ENCODE data around the gene ARF5.

The ARF5 gene

GRCh38 chr7:127588697-127589482 is 679 bp downstream of the ARF5 start:
- DNase-seq: peak; percentile 66

- DNase-seq: no peak
Measured at GRCh38 chr7:127589896-127590295, 1.7 kb downstream of the ARF5 start.

- DNase-seq: no peak
Measured at GRCh38 chr7:127591189-127591588, 3.0 kb downstream of the ARF5 start.

- DNase-seq: no peak
Measured at GRCh38 chr7:127591591-127591990, 3.4 kb downstream of the ARF5 start.

GRCh38 chr7:127592550-127592949 is 4.3 kb downstream of the ARF5 start:
- DNase-seq: no peak

GRCh38 chr7:127594490-127594889 is 6.3 kb downstream of the ARF5 start:
- DNase-seq: no peak

- no peak for DNase-seq
Measured at GRCh38 chr7:127595737-127596136, 7.5 kb downstream of the ARF5 start.

- peak; percentile 13 for DNase-seq
Measured at GRCh38 chr7:127598318-127598717, 10.1 kb downstream of the ARF5 start.

- DNase-seq: no peak
Measured at GRCh38 chr7:127600885-127601284, 12.7 kb downstream of the ARF5 start.

- no peak for DNase-seq
Measured at GRCh38 chr7:127608446-127608845, 20.2 kb downstream of the ARF5 start.

GRCh38 chr7:127609297-127609696 is 21.1 kb downstream of the ARF5 start:
- no peak for DNase-seq

- no peak for DNase-seq
Measured at GRCh38 chr7:127612263-127612662, 24.1 kb downstream of the ARF5 start.

- DNase-seq: no peak
Measured at GRCh38 chr7:127616724-127617123, 28.5 kb downstream of the ARF5 start.

- DNase-seq: no peak
Measured at GRCh38 chr7:127618042-127618441, 29.8 kb downstream of the ARF5 start, which contains the start of gene PAX4. PAX4 (minus strand) TSS chr7:127618142; CDS start chr7:127615928, 2,214 bp downstream.

- no peak for DNase-seq
Measured at GRCh38 chr7:127618775-127619174, 30.6 kb downstream of the ARF5 start.

GRCh38 chr7:127619681-127620405 is 31.6 kb downstream of the ARF5 start:
- DNase-seq: no peak

- no peak for DNase-seq
Measured at GRCh38 chr7:127620406-127621233, 32.4 kb downstream of the ARF5 start.

GRCh38 chr7:127625331-127625730 is 37.1 kb downstream of the ARF5 start:
- DNase-seq: no peak

GRCh38 chr7:127628445-127628844 is 40.2 kb downstream of the ARF5 start:
- no peak for DNase-seq

GRCh38 chr7:127629268-127629854 is 41.1 kb downstream of the ARF5 start:
- DNase-seq: no peak

- peak; percentile 97 for DNase-seq
Measured at GRCh38 chr7:127632276-127632910, 44.2 kb downstream of the ARF5 start.

- no peak for DNase-seq
Measured at GRCh38 chr7:127635659-127636285, 47.6 kb downstream of the ARF5 start.
